Natural killer cell (primary cell): ENCODE data around the gene ZBED4. TPM values are rescaled to one million over a fixed set of nuclear protein-coding genes. Genes with fewer than 3 reads are reported as not detected.

Experiments used
- ATAC-seq, 3 donors: fragments of 150-1000 bp in 2 of 3; fragments of 200-7000 bp in 1 of 3; cut with Tn5 transposase; 1 replicate in 1 of 3; 2 replicates in 2 of 3; pipeline ENCODE4 v1.10.0; 2021; ENCODE audit warnings: mild to moderate bottlenecking in 2 of 3, moderate library complexity in 2 of 3
- DNase-seq, 2 donors: peaks; one replicate each; pipeline versions ENCODE4 v3.0.0 to v3.0.0-alpha.2; 2013 to 2021; ENCODE audit warnings: mixed read lengths in 1 of 2
- H3K27ac ChIP-seq: one replicate; pipeline ENCODE4 v1.5.1; 2013; ENCODE audit warnings: mild to moderate bottlenecking, low read length
- H3K27me3 ChIP-seq: one replicate; pipeline ENCODE4 v1.6.1; 2013; ENCODE audit warnings: low read length; ENCODE audit not compliant: control insufficient read depth, insufficient read depth
- H3K36me3 ChIP-seq: one replicate; pipeline ENCODE4 v1.6.1; 2013; ENCODE audit warnings: low read length; ENCODE audit not compliant: control insufficient read depth, insufficient read depth
- H3K4me1 ChIP-seq: one replicate; pipeline ENCODE4 v1.6.1; 2013; ENCODE audit warnings: low read length; ENCODE audit not compliant: control insufficient read depth, insufficient read depth
- H3K4me3 ChIP-seq: one replicate; pipeline ENCODE4 v1.5.1; 2013; ENCODE audit warnings: low read length
- H3K9me3 ChIP-seq: one replicate; pipeline ENCODE4 v1.6.1; 2013; ENCODE audit warnings: low read length; ENCODE audit not compliant: control insufficient read depth, insufficient read depth
- H3K27ac Mint-ChIP-seq, 2 donors: one replicate each; pipeline ENCODE4 v1.8.0; 2022; ENCODE audit warnings: mild to moderate bottlenecking in 2 of 2, mixed read lengths in 2 of 2, moderate library complexity in 1 of 2
- H3K27me3 Mint-ChIP-seq, 2 donors: one replicate each; pipeline ENCODE4 v1.8.0; 2022; ENCODE audit warnings: low read depth in 2 of 2, mixed read lengths in 2 of 2
- H3K36me3 Mint-ChIP-seq: one replicate; pipeline ENCODE4 v1.8.0; 2022; ENCODE audit warnings: mixed read lengths
- H3K4me1 Mint-ChIP-seq, 2 donors: one replicate each; pipeline ENCODE4 v1.8.0; 2022; ENCODE audit warnings: mixed read lengths in 2 of 2
- H3K4me3 Mint-ChIP-seq: one replicate; pipeline ENCODE4 v1.8.0; 2022; ENCODE audit warnings: mild to moderate bottlenecking, moderate library complexity, mixed read lengths
- H3K9me3 Mint-ChIP-seq, 2 donors: one replicate each; pipeline ENCODE4 v1.8.0; 2022; ENCODE audit warnings: mixed read lengths in 2 of 2
- WGBS: methylation state at CpG from one replicate; pipeline ENCODE4 v1.1.7; 2013; ENCODE audit warnings: missing lambda C conversion rate; ENCODE audit not compliant: insufficient coverage; 5-methylcytosine and 5-hydroxymethylcytosine counted together
- intact Hi-C: fragments of 100-400 bp; cut with micrococcal nuclease; formaldehyde crosslinking; loops from one replicate; pipeline ENCODE4 v1.14.2; 2022
- total RNA-seq, 4 donors: library from RNA; stranded (reverse); fragments of 120-200 nt in 1 of 4; gene quantifications; one replicate each; pipeline versions ENCODE4 v1.2.3 to v1.2.4, GENCODE V29; 2013 to 2022
- TF ChIP-seq, protein P1 (sequence below): fragments of 200-600 bp; IDR thresholded peaks from one replicate; pipeline ENCODE4 v1.8.0; 2022; ENCODE audit warnings: antibody characterized with exemption

Gene ZBED4
- total RNA-seq, 3 donors from 2014 or later (not counting 1 experiment from before 2014, with no cell fraction given): 21.1 to 24.5 (median 22.7) TPM

DNA sequence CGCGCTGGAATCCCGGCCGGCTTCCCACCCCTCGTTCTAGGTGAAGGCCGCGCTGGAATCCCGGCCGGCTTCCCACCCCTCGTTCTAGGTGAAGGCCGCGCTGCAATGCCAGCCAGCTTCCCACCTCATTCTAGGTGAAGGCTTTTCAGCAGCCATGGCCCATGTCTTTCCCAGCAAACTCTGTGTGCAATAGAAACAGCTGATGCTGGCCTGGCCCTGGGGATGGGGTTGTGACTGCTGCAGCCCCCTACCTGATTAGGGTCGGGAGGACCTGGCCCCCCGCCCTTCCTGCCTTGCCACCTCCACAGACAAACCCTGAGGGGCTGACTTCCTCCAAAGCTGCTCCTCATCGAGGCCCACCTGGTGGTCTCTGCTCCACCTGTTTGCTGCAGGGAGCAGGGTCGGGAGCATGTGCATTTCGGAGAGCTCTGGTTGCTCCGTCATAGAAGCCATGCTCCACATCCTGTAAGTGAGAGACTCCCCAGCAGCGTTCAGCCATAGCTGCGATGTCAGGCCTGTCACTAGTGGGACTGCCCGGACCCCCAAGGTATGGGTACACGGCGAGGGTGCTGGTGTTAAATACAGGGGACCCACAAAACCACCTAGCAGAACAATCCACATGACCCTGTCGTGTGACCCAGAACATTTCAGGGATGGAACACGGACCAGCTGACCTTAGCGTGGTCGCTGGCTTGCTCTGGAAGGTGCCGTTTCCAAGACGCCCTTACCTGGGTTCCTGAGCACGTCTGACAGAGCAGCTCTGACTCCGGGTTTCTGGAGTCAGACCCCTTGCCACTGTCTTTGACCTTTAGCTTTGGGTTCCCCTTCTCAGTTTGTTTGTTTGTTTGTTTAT lies 3.3 kb downstream of the ZBED4 start:
- no peak overlapping the region for H3K4me3 ChIP-seq
- no peak overlapping the region for H3K27ac ChIP-seq
- intact Hi-C loops: loop anchor here (10.0 kb wide), 1 partner anchor 58 kb away; the partner anchor contains the start of genes ALG12 and CRELD2
- H3K9me3 Mint-ChIP-seq: no peaks in the 10 kb centered on the region
- 89% methylated on average over 30 of the region's 31 CpGs for whole genome bisulfite sequencing
- no peaks in the 10 kb centered on the region for H3K36me3 ChIP-seq
- no peaks in the 10 kb centered on the region for H3K27me3 Mint-ChIP-seq
- H3K9me3 ChIP-seq: no peaks in the 10 kb centered on the region
- no peak for ATAC-seq
- TF ChIP-seq, protein P1, sequence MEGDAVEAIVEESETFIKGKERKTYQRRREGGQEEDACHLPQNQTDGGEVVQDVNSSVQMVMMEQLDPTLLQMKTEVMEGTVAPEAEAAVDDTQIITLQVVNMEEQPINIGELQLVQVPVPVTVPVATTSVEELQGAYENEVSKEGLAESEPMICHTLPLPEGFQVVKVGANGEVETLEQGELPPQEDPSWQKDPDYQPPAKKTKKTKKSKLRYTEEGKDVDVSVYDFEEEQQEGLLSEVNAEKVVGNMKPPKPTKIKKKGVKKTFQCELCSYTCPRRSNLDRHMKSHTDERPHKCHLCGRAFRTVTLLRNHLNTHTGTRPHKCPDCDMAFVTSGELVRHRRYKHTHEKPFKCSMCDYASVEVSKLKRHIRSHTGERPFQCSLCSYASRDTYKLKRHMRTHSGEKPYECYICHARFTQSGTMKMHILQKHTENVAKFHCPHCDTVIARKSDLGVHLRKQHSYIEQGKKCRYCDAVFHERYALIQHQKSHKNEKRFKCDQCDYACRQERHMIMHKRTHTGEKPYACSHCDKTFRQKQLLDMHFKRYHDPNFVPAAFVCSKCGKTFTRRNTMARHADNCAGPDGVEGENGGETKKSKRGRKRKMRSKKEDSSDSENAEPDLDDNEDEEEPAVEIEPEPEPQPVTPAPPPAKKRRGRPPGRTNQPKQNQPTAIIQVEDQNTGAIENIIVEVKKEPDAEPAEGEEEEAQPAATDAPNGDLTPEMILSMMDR: no peak
- H3K4me1 ChIP-seq: peaks cover 43% of the 10 kb centered on the region
- no peak overlapping the region for H3K27ac Mint-ChIP-seq
- no peak for DNase-seq
- no peaks in the 10 kb centered on the region for H3K36me3 Mint-ChIP-seq
- H3K27me3 ChIP-seq: no peaks in the 10 kb centered on the region
- H3K4me3 Mint-ChIP-seq: no peak overlapping the region
- peaks cover 31 to 42% of the 10 kb centered on the region in 2 donors for H3K4me1 Mint-ChIP-seq

DNA sequence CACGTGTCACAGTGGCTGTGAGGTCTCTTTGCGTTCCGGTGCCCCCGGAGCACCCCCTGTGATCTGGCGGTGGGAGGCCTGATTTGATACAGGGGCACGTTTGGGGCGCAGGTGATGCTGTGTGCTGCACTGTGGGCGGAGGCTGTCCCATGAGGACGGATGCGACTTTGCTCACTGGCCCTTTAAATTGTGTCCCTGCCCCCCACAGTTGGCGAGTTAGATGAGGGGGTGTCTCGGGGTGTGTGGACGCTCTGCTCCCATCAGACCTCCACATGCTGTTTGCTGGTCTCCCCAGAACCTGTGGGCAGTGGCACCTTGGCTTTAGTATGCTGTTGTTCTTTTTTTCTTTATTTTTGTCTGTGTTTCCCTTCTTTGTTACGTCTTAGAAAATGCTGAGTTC lies 5.2 kb downstream of the ZBED4 start:
- TF ChIP-seq, protein P1: no peak
- peaks cover 36 to 45% of the 10 kb centered on the region in 2 donors for H3K4me1 Mint-ChIP-seq
- DNase-seq: no peak
- intact Hi-C loops: loop anchor here (10.0 kb wide), 1 partner anchor 56 kb away; the partner anchor contains the start of genes ALG12 and CRELD2
- H3K27me3 Mint-ChIP-seq: no peaks in the 10 kb centered on the region
- Histone ChIP-seq H3K4me1 (peaks cover 37% of the 10 kb centered on the region), H3K9me3 (no peaks in the 10 kb centered on the region), H3K27me3 (no peaks in the 10 kb centered on the region), H3K36me3 (no peaks in the 10 kb centered on the region), H3K27ac (no peak overlapping the region), H3K4me3 (no peak overlapping the region)
- H3K4me3 Mint-ChIP-seq: no peak overlapping the region
- H3K36me3 Mint-ChIP-seq: no peaks in the 10 kb centered on the region
- 94% methylated on average over 13 of the region's 14 CpGs for WGBS
- no peak for ATAC-seq
- H3K27ac Mint-ChIP-seq: no peak overlapping the region
- H3K9me3 Mint-ChIP-seq: no peaks in the 10 kb centered on the region

DNA sequence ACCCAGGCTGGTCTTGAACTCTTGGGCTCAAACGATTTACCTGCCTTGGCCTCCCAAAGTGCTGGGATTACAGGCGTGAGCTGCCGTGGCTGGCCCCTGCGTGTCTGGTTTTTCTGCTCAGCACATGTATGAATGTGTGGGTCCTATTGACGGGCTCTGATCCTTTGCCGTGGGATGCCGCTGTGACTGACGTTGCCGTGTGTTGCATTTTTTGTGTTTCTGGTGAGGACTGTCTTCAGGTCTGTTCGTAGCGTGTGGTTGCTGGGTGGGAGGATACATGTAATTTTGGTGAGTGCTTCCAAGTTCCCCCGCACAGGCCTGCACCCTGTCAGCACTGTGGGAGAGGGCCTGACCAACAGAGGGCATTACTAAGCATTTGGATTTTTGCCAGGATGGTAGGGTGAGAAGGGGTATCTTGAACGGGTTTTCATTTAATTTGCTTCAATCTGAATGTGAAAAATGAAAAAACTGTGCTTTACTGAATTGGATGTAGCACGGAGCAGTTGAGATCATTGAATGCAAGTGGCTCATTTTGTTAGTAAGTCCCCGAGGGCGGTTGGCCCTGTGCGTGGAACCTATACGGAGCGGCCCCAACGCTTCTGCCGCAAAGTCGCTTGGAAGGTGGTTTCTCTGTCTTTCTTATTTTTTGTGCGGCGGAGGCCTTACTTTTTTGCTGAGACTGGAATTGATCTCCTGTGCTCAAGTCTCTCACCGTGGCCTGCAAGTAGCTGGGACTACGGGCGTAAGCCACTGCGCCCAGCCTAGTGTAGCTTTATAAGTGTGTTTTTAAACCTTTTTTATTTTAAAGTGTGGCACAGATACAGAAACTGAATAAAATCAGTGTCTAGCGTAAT lies 8.2 kb downstream of the ZBED4 start:
- Mint-ChIP-seq H3K4me1 (peaks cover 36 to 42% of the 10 kb centered on the region in 2 donors), H3K36me3 (no peaks in the 10 kb centered on the region), H3K27ac (no peak overlapping the region)

More for the DNA sequence above, 8.2 kb downstream of the ZBED4 start:
- intact Hi-C loops: no loop called here
- TF ChIP-seq, protein P1: no peak
- Histone ChIP-seq H3K36me3 (no peaks in the 10 kb centered on the region), H3K27ac (no peak overlapping the region), H3K4me1 (peaks cover 13% of the 10 kb centered on the region), H3K9me3 (no peaks in the 10 kb centered on the region), H3K4me3 (no peak overlapping the region), H3K27me3 (no peaks in the 10 kb centered on the region)
- H3K4me3 Mint-ChIP-seq: no peak overlapping the region
- no peaks in the 10 kb centered on the region for H3K27me3 Mint-ChIP-seq
- no peaks in the 10 kb centered on the region for H3K9me3 Mint-ChIP-seq
- WGBS: 89% methylated on average over 29 of the region's 29 CpGs
- ATAC-seq (no peak), DNase-seq (no peak)
